RWPE1 (cell line): ENCODE measurements around the gene SNRPD1.
A peak's percentile ranks its signal among the peaks of the same experiment; 100 is the strongest.

Experiments used
- CTCF ChIA-PET: fragments of 350-600 bp; sonication (Branson Sonifier 250); formaldehyde crosslinking; extraction: SDS; loops from one replicate; lab custom pipeline; 2021; lab: Yijun Ruan, JAX
- POLR2A ChIA-PET: fragments of 400-600 bp; formaldehyde crosslinking; extraction: SDS; loops from one replicate; lab custom pipeline; 2020; ENCODE audit warnings: antibody characterized with exemption; ENCODE audit not compliant: low non-redundant PET; lab: Yijun Ruan, JAX
- DNase-seq: peaks from one replicate; pipeline ENCODE4 v3.0.0; 2012; ENCODE audit warnings: low spot score
- H3K27ac ChIP-seq: fragments of 450-650 bp; 2 replicates; pipeline ENCODE4 v1.5.1; 2017
- CTCF ChIP-seq: fragments of 450-650 bp; conservative IDR thresholded peaks from 2 replicates; pipeline ENCODE4 v1.5.1; 2017; ENCODE audit warnings: low read depth, mild to moderate bottlenecking

The SNRPD1 gene

GRCh38 chr18:21678859-21679258 is 66.7 kb downstream of the SNRPD1 start:
- no peak for DNase-seq
- H3K27ac ChIP-seq, result no peak overlapping the region
- CTCF ChIA-PET, result no interaction called here
- POLR2A ChIA-PET, result no interaction called here
- TF ChIP-seq CTCF, result no peak

GRCh38 chr18:21680161-21680560 is 68.0 kb downstream of the SNRPD1 start:
- no peak for DNase-seq
- no peak overlapping the region for H3K27ac ChIP-seq
- TF ChIP-seq CTCF, result no peak
- ChIA-PET POLR2A (no interaction called here), CTCF (no interaction called here)

GRCh38 chr18:21682371-21683051 is 70.4 kb downstream of the SNRPD1 start:
- ChIA-PET CTCF (interaction anchor here (0.6 to 1.0 kb wide), 2 partner anchors 9 to 55 kb away, joined by 4 to 6 read pairs; no protein-coding TSS in a partner anchor), POLR2A (no interaction called here)
- peak; percentile 48 for DNase-seq
- no peak overlapping the region for H3K27ac ChIP-seq
- TF ChIP-seq CTCF, result no peak
